ENCODE data around the gene INTS14.

DNA sequence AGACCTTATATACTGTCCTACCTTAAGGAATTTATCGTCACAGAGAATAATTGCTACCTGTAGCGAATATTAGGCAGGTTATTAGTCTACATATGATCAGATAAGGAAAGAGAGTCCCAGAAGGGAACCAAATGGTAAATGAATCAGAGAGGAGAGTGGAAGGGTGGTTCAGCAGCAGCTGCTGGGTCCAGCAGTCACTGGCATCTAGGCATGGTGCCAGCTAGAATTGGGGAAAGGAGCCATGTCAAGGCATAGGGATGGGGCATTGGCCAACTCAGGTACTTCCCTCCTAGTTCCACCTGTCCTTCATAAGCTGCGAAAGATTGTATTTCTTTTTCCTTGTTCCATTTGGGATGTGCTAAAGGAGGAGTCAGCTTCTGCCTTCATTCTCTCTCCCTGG lies 57.2 kb downstream of the INTS14 start:
- TF ChIP-seq YY1 (IDR thresholded peaks at IDR 0.05; ENCODE audit: insufficient read depth, insufficient read length) (no peak), SUZ12 (IDR thresholded peaks at IDR 0.05; ENCODE audit: extremely low read depth, insufficient read depth, insufficient read length) (no peak), ZNF274 (IDR thresholded peaks at IDR 0.05; ENCODE audit: low read depth, low read length) (no peak)
